MM.1S (cell line): Measurements from ENCODE around the gene AK8.

Experiments
- DNase-seq: peaks from one replicate; pipeline ENCODE4 v3.0.0-alpha.2; 2015
- H2AFZ ChIP-seq: fragments of 300-600 bp; sonication (generic); 2 replicates; pipeline ENCODE4 v1.6.0; 2016; ENCODE audit warnings: antibody characterized with exemption, low read length
- H3F3A ChIP-seq: fragments of 300-600 bp; sonication (generic); 2 replicates; pipeline ENCODE4 v1.6.1; 2016; ENCODE audit warnings: mild to moderate bottlenecking, antibody characterized with exemption, low read length, moderate library complexity, mixed read lengths; ENCODE audit not compliant: insufficient read depth
- H3K27ac ChIP-seq: fragments of 300-600 bp; sonication (generic); 2 replicates; pipeline ENCODE4 v1.5.1; 2016; ENCODE audit warnings: mild to moderate bottlenecking, low read length
- H3K27me3 ChIP-seq: fragments of 300-600 bp; sonication (generic); replicated peaks from 2 replicates; pipeline ENCODE4 v1.6.0; 2016; ENCODE audit warnings: low read length; ENCODE audit not compliant: insufficient read depth
- H3K36me3 ChIP-seq: fragments of 300-600 bp; sonication (generic); replicated peaks from 2 replicates; pipeline ENCODE4 v1.6.1; 2016; ENCODE audit warnings: mild to moderate bottlenecking, low read length, mixed read lengths; ENCODE audit not compliant: insufficient read depth
- H3K4me1 ChIP-seq: fragments of 300-600 bp; sonication (generic); 2 replicates; pipeline ENCODE4 v1.6.1; 2016; ENCODE audit warnings: low read length, mixed read lengths
- H3K4me2 ChIP-seq: fragments of 300-600 bp; sonication (generic); 2 replicates; pipeline ENCODE4 v1.6.0; 2016; ENCODE audit warnings: low read depth, low read length
- H3K4me3 ChIP-seq: fragments of 300-600 bp; sonication (generic); 2 replicates; pipeline ENCODE4 v1.5.1; 2016; ENCODE audit warnings: low read length, mixed read lengths
- H3K79me2 ChIP-seq: fragments of 300-600 bp; sonication (generic); 2 replicates; pipeline ENCODE4 v1.6.1; 2016; ENCODE audit warnings: mixed run types, low read length, mixed read lengths
- H3K9ac ChIP-seq: fragments of 300-600 bp; sonication (generic); 2 replicates; pipeline ENCODE4 v1.6.1; 2016; ENCODE audit warnings: low read length, mixed read lengths
- H3K9me2 ChIP-seq: fragments of 300-600 bp; sonication (generic); replicated peaks from 2 replicates; pipeline ENCODE4 v1.6.1; 2016; ENCODE audit warnings: mild to moderate bottlenecking, low read length, mixed read lengths; ENCODE audit not compliant: insufficient read depth
- H3K9me3 ChIP-seq: fragments of 300-600 bp; sonication (generic); replicated peaks from 2 replicates; pipeline ENCODE4 v1.6.1; 2016; ENCODE audit warnings: mild to moderate bottlenecking, low read length, mixed read lengths; ENCODE audit not compliant: insufficient read depth
- H4K20me1 ChIP-seq: fragments of 300-600 bp; sonication (generic); 2 replicates; pipeline ENCODE4 v1.6.1; 2016; ENCODE audit warnings: mild to moderate bottlenecking, low read length, moderate library complexity, mixed read lengths; ENCODE audit not compliant: insufficient read depth
- EZH2 ChIP-seq: fragments of 300-600 bp; sonication (generic); optimal IDR thresholded peaks from 2 replicates; pipeline ENCODE3; 2017; ENCODE audit warnings: low read depth, mild to moderate bottlenecking, antibody characterized with exemption, low read length, mixed read lengths
- EZH2phosphoT487 ChIP-seq: fragments of 300-600 bp; sonication (generic); IDR thresholded peaks from 2 replicates; pipeline ENCODE4 v1.6.1; 2018; ENCODE audit warnings: antibody characterized with exemption, low read length
- TF ChIP-seq, protein P1 (sequence below): fragments of 300-600 bp; sonication (generic); IDR thresholded peaks from 2 replicates; pipeline ENCODE4 v1.5.1; 2016; ENCODE audit warnings: antibody characterized with exemption, low read length, mixed read lengths

Gene AK8

DNA sequence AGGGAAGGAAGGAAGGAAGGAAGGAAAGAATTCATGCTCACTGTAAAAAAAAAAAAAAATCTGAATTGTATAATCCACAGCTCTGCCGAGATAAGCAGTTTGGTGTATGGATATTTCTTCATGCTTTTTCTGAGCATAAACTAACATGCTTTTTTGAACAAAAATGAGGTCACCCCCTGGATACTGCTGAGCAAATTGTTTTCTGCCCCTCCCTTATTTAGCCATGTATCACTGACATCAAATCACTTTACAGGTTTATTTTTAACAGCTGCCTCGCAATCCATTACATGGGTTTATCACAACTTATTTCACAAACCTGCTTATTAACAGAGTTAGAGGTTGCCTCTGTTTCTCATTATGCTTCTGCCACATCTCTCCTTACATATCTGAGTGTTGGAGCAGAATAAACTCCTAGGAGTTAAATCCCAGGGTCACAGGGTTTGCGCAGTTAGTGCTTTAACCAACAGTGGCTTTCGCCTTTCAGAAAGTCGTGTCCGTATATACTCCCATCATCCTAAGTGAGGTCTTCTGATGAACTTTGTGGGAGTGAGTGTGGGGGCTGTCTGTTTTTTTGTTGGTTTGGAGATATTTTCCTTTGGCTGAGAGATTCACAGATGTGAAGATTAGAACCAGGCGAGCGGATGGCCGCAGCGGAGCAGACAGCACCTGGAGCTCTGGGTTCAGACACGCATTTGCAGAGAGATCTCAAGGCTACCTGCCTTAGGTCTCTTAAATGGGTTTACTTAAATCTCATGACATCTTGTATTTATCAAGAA, 57.7 kb downstream of the AK8 start:
- no peak overlapping the region for H3K4me2 ChIP-seq

DNA sequence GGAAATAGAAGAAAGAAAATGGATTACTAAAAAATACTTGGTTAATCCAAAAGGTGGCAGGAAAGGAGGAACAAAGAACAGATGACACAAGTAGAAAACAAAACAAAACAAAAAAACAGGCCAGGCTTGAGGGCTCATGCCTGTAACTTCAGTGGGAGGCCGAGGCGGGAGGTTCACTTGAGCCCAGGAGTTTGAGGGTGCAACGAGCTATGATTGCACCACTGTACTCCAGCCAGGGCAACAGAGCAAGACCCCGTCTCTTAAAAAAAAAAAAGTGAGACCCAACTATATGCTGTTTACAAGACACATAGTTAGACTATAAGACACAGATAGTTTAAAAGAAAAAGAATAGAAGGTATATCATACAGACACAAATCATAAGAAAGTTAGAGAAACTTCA, 59.5 kb downstream of the AK8 start:
- Histone ChIP-seq H3F3A (no peaks in the 10 kb centered on the region), H3K27me3 (no peaks in the 10 kb centered on the region), H4K20me1 (no peaks in the 10 kb centered on the region), H3K9me3 (no peaks in the 10 kb centered on the region), H3K9me2 (no peaks in the 10 kb centered on the region), H3K79me2 (no peaks in the 10 kb centered on the region), H3K27ac (no peak overlapping the region), H2AFZ (no peak overlapping the region), H3K4me2 (no peak overlapping the region), H3K4me3 (no peak overlapping the region), H3K4me1 (peaks cover 15% of the 10 kb centered on the region), H3K9ac (no peak overlapping the region), H3K36me3 (no peaks in the 10 kb centered on the region)
- DNase-seq = no peak
- no peak for TF ChIP-seq EZH2
- TF ChIP-seq, protein P1, sequence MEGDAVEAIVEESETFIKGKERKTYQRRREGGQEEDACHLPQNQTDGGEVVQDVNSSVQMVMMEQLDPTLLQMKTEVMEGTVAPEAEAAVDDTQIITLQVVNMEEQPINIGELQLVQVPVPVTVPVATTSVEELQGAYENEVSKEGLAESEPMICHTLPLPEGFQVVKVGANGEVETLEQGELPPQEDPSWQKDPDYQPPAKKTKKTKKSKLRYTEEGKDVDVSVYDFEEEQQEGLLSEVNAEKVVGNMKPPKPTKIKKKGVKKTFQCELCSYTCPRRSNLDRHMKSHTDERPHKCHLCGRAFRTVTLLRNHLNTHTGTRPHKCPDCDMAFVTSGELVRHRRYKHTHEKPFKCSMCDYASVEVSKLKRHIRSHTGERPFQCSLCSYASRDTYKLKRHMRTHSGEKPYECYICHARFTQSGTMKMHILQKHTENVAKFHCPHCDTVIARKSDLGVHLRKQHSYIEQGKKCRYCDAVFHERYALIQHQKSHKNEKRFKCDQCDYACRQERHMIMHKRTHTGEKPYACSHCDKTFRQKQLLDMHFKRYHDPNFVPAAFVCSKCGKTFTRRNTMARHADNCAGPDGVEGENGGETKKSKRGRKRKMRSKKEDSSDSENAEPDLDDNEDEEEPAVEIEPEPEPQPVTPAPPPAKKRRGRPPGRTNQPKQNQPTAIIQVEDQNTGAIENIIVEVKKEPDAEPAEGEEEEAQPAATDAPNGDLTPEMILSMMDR = no peak

More for the DNA sequence above, 57.7 kb downstream of the AK8 start:
- Histone ChIP-seq H3K4me3 (no peak overlapping the region), H3K36me3 (no peaks in the 10 kb centered on the region), H3F3A (no peaks in the 10 kb centered on the region), H3K9ac (no peak overlapping the region), H3K9me3 (no peaks in the 10 kb centered on the region), H3K4me1 (peaks cover 15% of the 10 kb centered on the region), H3K9me2 (no peaks in the 10 kb centered on the region), H3K79me2 (no peaks in the 10 kb centered on the region), H3K27me3 (no peaks in the 10 kb centered on the region), H3K27ac (no peak overlapping the region), H4K20me1 (no peaks in the 10 kb centered on the region), H2AFZ (no peak overlapping the region)
- DNase-seq = no peak
- TF ChIP-seq EZH2 (no peak), EZH2phosphoT487 (no peak)
- TF ChIP-seq, protein P1 = no peak

DNA sequence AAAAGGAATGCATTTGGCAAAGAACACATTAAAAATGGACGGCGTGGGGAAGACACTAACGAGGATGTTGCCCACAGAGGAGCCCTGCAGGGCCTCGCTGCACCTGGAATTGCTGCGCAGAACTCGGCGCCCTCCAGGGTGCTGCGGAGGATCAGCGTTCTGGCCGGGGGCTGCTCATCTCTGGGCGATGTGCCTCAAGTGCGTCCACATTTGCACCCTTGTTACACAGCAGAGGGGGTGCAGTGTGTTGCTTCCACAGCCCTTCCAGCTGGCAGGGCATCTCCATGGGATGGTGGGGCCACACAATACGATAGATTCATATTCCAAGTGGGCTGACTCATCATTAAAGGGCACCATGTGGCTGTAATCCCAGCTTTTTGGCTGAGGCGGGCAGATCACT, 63.1 kb downstream of the AK8 start:
- peaks cover 15% of the 10 kb centered on the region for H3K4me1 ChIP-seq
- no peak overlapping the region for H3K4me2 ChIP-seq
- H3K36me3 ChIP-seq = no peaks in the 10 kb centered on the region
- no peaks in the 10 kb centered on the region for H3K79me2 ChIP-seq
- H3K27ac ChIP-seq = no peak overlapping the region
- no peaks in the 10 kb centered on the region for H3K9me3 ChIP-seq
- H2AFZ ChIP-seq = no peak overlapping the region
- peaks cover 20% of the 10 kb centered on the region for H3K27me3 ChIP-seq
- no peak overlapping the region for H3K4me3 ChIP-seq
- TF ChIP-seq, protein P1 = no peak
- TF ChIP-seq EZH2phosphoT487 = no peak
- no peak for TF ChIP-seq EZH2
- no peaks in the 10 kb centered on the region for H3F3A ChIP-seq
- no peak for DNase-seq
- no peaks in the 10 kb centered on the region for H3K9me2 ChIP-seq
- H3K9ac ChIP-seq = no peak overlapping the region
- no peaks in the 10 kb centered on the region for H4K20me1 ChIP-seq
